ENCODE measurements around the gene RUNX3.

Gene RUNX3

GRCh38 chr1:24921938-24922662, 8.0 kb downstream of the RUNX3 start:
- H3K36me3 ChIP-seq (ENCODE audit: insufficient read depth, low read length), result no peaks in the 10 kb centered on the region
- no peak overlapping the region for H3K9ac ChIP-seq (ENCODE audit: low read length)
- H3K27me3 ChIP-seq (ENCODE audit: control insufficient read depth in 1 of 2, insufficient read depth in 2 of 2, low read length in 2 of 2), result peaks cover 14 to 27% of the 10 kb centered on the region in 2 donors
- H3K9me3 ChIP-seq (ENCODE audit: low read length), result no peaks in the 10 kb centered on the region
- H3K4me3 ChIP-seq (ENCODE audit: low read depth in 1 of 2, low read length in 2 of 2), result no peak overlapping the region
- no peaks in the 10 kb centered on the region for H3K4me1 ChIP-seq (ENCODE audit: insufficient read depth, low read length)
- no peak overlapping the region for H3K27ac ChIP-seq (ENCODE audit: low read depth, low read length)

- Histone ChIP-seq H3K27ac (ENCODE audit: low read depth, low read length) (no peak overlapping the region), H3K9ac (ENCODE audit: low read length) (no peak overlapping the region), H3K4me1 (ENCODE audit: insufficient read depth, low read length) (no peaks in the 10 kb centered on the region), H3K36me3 (ENCODE audit: insufficient read depth, low read length) (no peaks in the 10 kb centered on the region), H3K4me3 (ENCODE audit: low read depth in 1 of 2, low read length in 2 of 2) (no peak overlapping the region), H3K9me3 (ENCODE audit: low read length) (no peaks in the 10 kb centered on the region), H3K27me3 (ENCODE audit: control insufficient read depth in 1 of 2, insufficient read depth in 2 of 2, low read length in 2 of 2) (peaks cover 7 to 20% of the 10 kb centered on the region in 2 donors)
Measured at GRCh38 chr1:24921412-24921811, 8.7 kb downstream of the RUNX3 start.

DNA sequence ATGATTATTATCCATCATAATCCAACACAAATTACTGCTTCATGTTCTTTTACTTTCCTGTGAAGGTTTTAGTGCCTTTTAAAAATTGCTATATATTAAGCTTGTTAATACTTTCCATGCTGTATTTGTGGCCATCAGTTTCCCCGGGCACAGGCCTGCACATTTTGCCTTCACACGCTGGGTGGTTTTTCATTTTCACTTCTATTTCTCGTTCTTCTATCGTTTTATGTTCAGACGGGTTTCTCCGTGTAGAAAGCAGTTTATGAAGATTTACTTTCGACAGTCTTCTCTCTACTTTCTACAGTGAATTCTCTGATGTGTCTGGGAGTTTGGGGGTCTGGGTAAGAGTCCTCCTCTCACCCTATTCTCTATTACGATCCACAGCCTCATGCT, 9.5 kb downstream of the RUNX3 start:
- no peaks in the 10 kb centered on the region for H3K36me3 ChIP-seq (ENCODE audit: insufficient read depth, low read length)
- no peaks in the 10 kb centered on the region for H3K4me1 ChIP-seq (ENCODE audit: insufficient read depth, low read length)
- H3K4me3 ChIP-seq (ENCODE audit: low read depth in 1 of 2, low read length in 2 of 2), result no peak overlapping the region
- peaks cover 0 to 11% of the 10 kb centered on the region in 2 donors for H3K27me3 ChIP-seq (ENCODE audit: control insufficient read depth in 1 of 2, insufficient read depth in 2 of 2, low read length in 2 of 2)
- H3K27ac ChIP-seq (ENCODE audit: low read depth, low read length), result no peak overlapping the region
- H3K9ac ChIP-seq (ENCODE audit: low read length), result no peak overlapping the region
- no peaks in the 10 kb centered on the region for H3K9me3 ChIP-seq (ENCODE audit: low read length)

- H3K9ac ChIP-seq (ENCODE audit: low read length), result no peak overlapping the region
- no peaks in the 10 kb centered on the region for H3K36me3 ChIP-seq (ENCODE audit: insufficient read depth, low read length)
- H3K27me3 ChIP-seq (ENCODE audit: control insufficient read depth in 1 of 2, insufficient read depth in 2 of 2, low read length in 2 of 2), result peaks cover 0 to 6% of the 10 kb centered on the region in 2 donors
- no peaks in the 10 kb centered on the region for H3K9me3 ChIP-seq (ENCODE audit: low read length)
- no peak overlapping the region for H3K4me3 ChIP-seq (ENCODE audit: low read depth in 1 of 2, low read length in 2 of 2)
- no peak overlapping the region for H3K27ac ChIP-seq (ENCODE audit: low read depth, low read length)
- no peaks in the 10 kb centered on the region for H3K4me1 ChIP-seq (ENCODE audit: insufficient read depth, low read length)
Measured at GRCh38 chr1:24919791-24920532, 10.1 kb downstream of the RUNX3 start.

DNA sequence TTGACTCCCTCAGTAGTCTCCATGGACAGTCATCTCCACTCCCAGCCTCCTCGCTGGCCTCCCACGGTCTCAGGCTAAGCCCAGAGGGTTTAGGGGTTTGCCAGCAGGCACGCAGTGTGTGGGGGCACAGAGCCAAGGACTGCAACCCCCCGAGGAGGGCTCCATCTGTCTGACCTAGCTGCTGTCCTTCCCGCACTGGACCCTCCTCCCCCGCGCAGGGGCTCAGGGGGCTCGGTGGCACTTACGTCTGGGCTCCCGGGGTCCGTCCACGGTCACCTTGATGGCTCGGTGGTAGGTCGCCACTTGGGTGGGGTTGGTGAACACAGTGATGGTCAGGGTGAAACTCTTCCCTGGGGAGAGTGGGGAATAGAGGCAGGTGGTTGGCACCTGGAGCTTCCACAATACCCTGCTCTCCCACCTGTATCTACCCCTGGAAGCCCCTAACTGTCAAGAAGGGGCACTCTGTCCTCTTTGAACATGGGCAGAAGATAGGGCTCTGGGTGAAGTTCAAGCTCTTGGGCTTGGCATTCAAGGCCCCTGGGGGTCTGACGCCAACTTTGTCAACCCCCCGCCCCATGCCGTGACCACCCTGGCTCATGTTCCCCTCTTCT, 11.0 kb downstream of the RUNX3 start:
- Histone ChIP-seq H3K27ac (ENCODE audit: low read depth, low read length) (no peak overlapping the region), H3K36me3 (ENCODE audit: insufficient read depth, low read length) (no peaks in the 10 kb centered on the region), H3K9ac (ENCODE audit: low read length) (no peak overlapping the region), H3K4me1 (ENCODE audit: insufficient read depth, low read length) (peaks cover 7% of the 10 kb centered on the region), H3K9me3 (ENCODE audit: low read length) (no peaks in the 10 kb centered on the region), H3K4me3 (ENCODE audit: low read depth in 1 of 2, low read length in 2 of 2) (no peak overlapping the region), H3K27me3 (ENCODE audit: control insufficient read depth in 1 of 2, insufficient read depth in 2 of 2, low read length in 2 of 2) (no peaks in the 10 kb centered on the region)

GRCh38 chr1:24918370-24918769, 11.7 kb downstream of the RUNX3 start:
- H3K27me3 ChIP-seq (ENCODE audit: control insufficient read depth in 1 of 2, insufficient read depth in 2 of 2, low read length in 2 of 2), result no peaks in the 10 kb centered on the region
- no peak overlapping the region for H3K27ac ChIP-seq (ENCODE audit: low read depth, low read length)
- H3K4me3 ChIP-seq (ENCODE audit: low read depth in 1 of 2, low read length in 2 of 2), result no peak overlapping the region
- H3K36me3 ChIP-seq (ENCODE audit: insufficient read depth, low read length), result no peaks in the 10 kb centered on the region
- H3K9me3 ChIP-seq (ENCODE audit: low read length), result no peaks in the 10 kb centered on the region
- peaks cover 10% of the 10 kb centered on the region for H3K4me1 ChIP-seq (ENCODE audit: insufficient read depth, low read length)
- H3K9ac ChIP-seq (ENCODE audit: low read length), result no peak overlapping the region

GRCh38 chr1:24917327-24918074, 12.6 kb downstream of the RUNX3 start:
- no peaks in the 10 kb centered on the region for H3K9me3 ChIP-seq (ENCODE audit: low read length)
- no peak overlapping the region for H3K4me3 ChIP-seq (ENCODE audit: low read depth in 1 of 2, low read length in 2 of 2)
- H3K27me3 ChIP-seq (ENCODE audit: control insufficient read depth in 1 of 2, insufficient read depth in 2 of 2, low read length in 2 of 2), result no peaks in the 10 kb centered on the region
- H3K27ac ChIP-seq (ENCODE audit: low read depth, low read length), result no peak overlapping the region
- no peak overlapping the region for H3K9ac ChIP-seq (ENCODE audit: low read length)
- H3K36me3 ChIP-seq (ENCODE audit: insufficient read depth, low read length), result no peaks in the 10 kb centered on the region
- H3K4me1 ChIP-seq (ENCODE audit: insufficient read depth, low read length), result peaks cover 10% of the 10 kb centered on the region

GRCh38 chr1:24915816-24916602, 14.1 kb downstream of the RUNX3 start:
- Histone ChIP-seq H3K4me3 (ENCODE audit: low read depth in 1 of 2, low read length in 2 of 2) (no peak overlapping the region), H3K9ac (ENCODE audit: low read length) (no peak overlapping the region), H3K4me1 (ENCODE audit: insufficient read depth, low read length) (peaks cover 10% of the 10 kb centered on the region), H3K27ac (ENCODE audit: low read depth, low read length) (no peak overlapping the region), H3K36me3 (ENCODE audit: insufficient read depth, low read length) (no peaks in the 10 kb centered on the region), H3K9me3 (ENCODE audit: low read length) (no peaks in the 10 kb centered on the region), H3K27me3 (ENCODE audit: control insufficient read depth in 1 of 2, insufficient read depth in 2 of 2, low read length in 2 of 2) (no peaks in the 10 kb centered on the region)

- no peaks in the 10 kb centered on the region for H3K27me3 ChIP-seq (ENCODE audit: control insufficient read depth in 1 of 2, insufficient read depth in 2 of 2, low read length in 2 of 2)
- H3K27ac ChIP-seq (ENCODE audit: low read depth, low read length), result no peak overlapping the region
- no peaks in the 10 kb centered on the region for H3K36me3 ChIP-seq (ENCODE audit: insufficient read depth, low read length)
- H3K4me1 ChIP-seq (ENCODE audit: insufficient read depth, low read length), result peaks cover 10% of the 10 kb centered on the region
- H3K9ac ChIP-seq (ENCODE audit: low read length), result no peak overlapping the region
- no peaks in the 10 kb centered on the region for H3K9me3 ChIP-seq (ENCODE audit: low read length)
- no peak overlapping the region for H3K4me3 ChIP-seq (ENCODE audit: low read depth in 1 of 2, low read length in 2 of 2)
Measured at GRCh38 chr1:24914226-24915069, 15.6 kb downstream of the RUNX3 start.

DNA sequence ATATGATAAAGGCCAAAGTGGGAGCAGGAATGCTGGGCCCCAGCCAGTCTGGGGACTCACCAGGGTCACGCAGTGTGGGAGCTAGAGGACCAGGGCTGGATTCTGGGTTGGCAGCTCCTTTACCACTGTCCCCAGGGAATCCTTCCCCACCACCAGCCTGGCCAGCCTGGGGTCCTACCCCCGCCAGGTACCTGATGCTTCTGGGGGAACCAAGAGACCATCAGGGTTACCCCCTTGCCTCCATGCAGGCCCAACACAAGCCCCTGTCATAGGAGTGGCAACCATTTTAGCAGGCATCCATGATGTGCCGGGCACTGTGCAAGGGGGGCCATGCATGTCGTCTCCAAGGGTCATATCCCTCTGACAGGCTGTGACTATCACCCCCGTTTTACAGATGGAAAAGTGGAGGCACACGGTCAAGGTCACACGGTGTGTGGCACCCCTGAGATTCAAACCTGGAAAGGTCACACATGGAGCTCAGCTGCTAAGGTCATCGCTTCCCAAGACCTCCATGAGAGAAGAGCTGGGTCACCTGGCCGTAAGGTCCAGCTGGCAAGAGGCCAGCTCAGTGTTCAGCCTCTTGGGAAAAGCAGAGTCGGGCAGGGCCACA, 16.4 kb downstream of the RUNX3 start:
- no peak overlapping the region for H3K27ac ChIP-seq (ENCODE audit: low read depth, low read length)
- H3K4me1 ChIP-seq (ENCODE audit: insufficient read depth, low read length), result peaks cover 10% of the 10 kb centered on the region
- H3K9me3 ChIP-seq (ENCODE audit: low read length), result no peaks in the 10 kb centered on the region
- no peaks in the 10 kb centered on the region for H3K27me3 ChIP-seq (ENCODE audit: control insufficient read depth in 1 of 2, insufficient read depth in 2 of 2, low read length in 2 of 2)
- H3K36me3 ChIP-seq (ENCODE audit: insufficient read depth, low read length), result no peaks in the 10 kb centered on the region
- no peak overlapping the region for H3K9ac ChIP-seq (ENCODE audit: low read length)
- no peak overlapping the region for H3K4me3 ChIP-seq (ENCODE audit: low read depth in 1 of 2, low read length in 2 of 2)
